IPS-15b (cell line): ENCODE measurements around the gene KERA.

ENCODE experiments used
- H3K27me3 ChIP-seq: one replicate; pipeline ENCODE4 v1.6.1; 2013; ENCODE audit warnings: low read length; ENCODE audit not compliant: control insufficient read depth, insufficient read depth
- H3K36me3 ChIP-seq: one replicate; pipeline ENCODE4 v1.6.1; 2013; ENCODE audit warnings: low read length; ENCODE audit not compliant: control insufficient read depth, insufficient read depth
- H3K4me1 ChIP-seq: one replicate; pipeline ENCODE4 v1.6.1; 2013; ENCODE audit warnings: mild to moderate bottlenecking, low read length; ENCODE audit not compliant: control insufficient read depth, insufficient read depth
- H3K4me3 ChIP-seq: one replicate; pipeline ENCODE4 v1.5.1; 2013; ENCODE audit warnings: low read depth, low read length
- H3K9ac ChIP-seq: one replicate; pipeline ENCODE4 v1.6.1; 2013; ENCODE audit warnings: low read depth, mild to moderate bottlenecking, low read length
- H3K9me3 ChIP-seq: one replicate; pipeline ENCODE4 v1.6.1; 2013; ENCODE audit warnings: mild to moderate bottlenecking, low read length; ENCODE audit not compliant: control insufficient read depth, insufficient read depth

KERA gene

DNA sequence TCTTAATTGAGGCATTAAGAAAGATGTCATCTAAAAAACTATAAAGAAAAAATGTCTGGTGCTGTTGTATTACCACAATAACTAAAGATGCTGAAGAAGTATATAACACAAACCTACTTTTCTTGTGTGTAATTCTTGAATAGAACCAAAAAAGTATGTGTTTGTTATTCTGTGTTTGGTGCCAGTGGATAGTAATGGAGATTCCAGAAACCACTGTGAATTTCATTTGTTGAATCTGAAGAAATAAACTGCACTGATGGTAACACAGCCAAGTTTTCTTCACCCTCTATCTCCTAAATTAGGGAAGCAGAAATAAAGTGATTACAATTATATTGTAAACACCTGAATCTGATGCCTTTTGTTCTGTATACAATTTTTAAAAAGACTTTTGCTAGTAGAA lies 13.1 kb upstream of the KERA start:
- Histone ChIP-seq H3K4me3 (no peak overlapping the region), H3K9ac (no peak overlapping the region), H3K9me3 (no peaks in the 10 kb centered on the region), H3K27me3 (no peaks in the 10 kb centered on the region), H3K4me1 (no peaks in the 10 kb centered on the region), H3K36me3 (no peaks in the 10 kb centered on the region)

DNA sequence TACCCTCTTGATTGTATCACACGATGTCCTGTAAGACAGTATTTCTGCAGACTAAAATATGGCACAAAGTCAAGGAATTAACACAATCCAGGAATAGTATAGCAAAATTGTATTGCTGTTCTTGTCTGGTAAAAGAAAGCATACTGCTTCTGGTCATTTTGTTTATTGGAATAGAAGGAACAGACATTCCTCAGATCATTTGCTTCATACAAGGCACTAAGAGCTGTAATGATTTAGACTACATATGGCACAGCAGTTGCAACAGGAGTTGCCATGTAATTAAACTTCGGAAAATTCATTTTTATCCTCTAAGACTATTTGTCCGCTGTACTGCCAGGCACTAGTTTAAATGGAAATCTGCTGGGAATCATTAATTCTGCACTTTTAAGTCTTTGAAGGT lies 7.6 kb upstream of the KERA start:
- H3K9me3 ChIP-seq = no peaks in the 10 kb centered on the region
- no peak overlapping the region for H3K9ac ChIP-seq
- no peaks in the 10 kb centered on the region for H3K4me1 ChIP-seq
- H3K4me3 ChIP-seq = no peak overlapping the region
- no peaks in the 10 kb centered on the region for H3K27me3 ChIP-seq
- H3K36me3 ChIP-seq = no peaks in the 10 kb centered on the region

DNA sequence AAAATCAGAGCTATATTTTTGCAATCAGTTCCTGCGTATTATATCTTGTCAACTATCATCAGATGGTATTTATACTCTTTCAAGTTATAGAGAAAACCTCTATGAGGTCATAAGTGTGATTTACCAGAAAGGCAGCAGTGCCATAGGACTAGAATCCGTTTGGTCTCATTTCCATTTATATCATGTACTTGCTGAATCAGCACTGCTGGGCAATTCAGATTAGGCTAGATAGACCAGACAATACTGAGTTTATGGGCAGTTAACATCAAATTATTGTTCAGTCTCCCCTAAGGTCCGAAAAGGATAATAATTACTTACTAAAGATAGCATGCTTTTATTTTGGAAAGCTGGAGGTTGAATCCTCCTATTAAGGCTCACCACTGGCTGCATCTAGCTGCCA lies 6.8 kb upstream of the KERA start:
- Histone ChIP-seq H3K9ac (no peak overlapping the region), H3K9me3 (no peaks in the 10 kb centered on the region), H3K36me3 (no peaks in the 10 kb centered on the region), H3K27me3 (no peaks in the 10 kb centered on the region), H3K4me3 (no peak overlapping the region), H3K4me1 (no peaks in the 10 kb centered on the region)

DNA sequence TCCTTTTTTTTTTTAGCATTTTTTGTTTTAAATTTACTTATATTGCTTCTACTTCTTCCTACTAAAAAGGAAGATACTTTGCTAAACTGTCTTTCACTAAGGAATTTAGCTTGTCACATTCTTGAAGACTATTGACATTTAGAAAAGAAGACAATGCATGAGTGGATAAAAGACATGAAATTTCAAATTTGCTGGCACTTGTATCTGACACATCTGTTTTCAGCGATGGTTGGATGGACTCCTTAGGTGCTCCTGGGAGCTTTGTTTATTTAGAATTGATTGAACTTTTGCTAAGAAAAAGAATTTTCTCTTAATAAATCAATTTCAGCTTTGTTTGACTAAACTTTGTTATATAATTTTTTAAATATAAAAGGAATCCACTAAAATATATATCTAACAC lies 3.3 kb upstream of the KERA start:
- Histone ChIP-seq H3K36me3 (no peaks in the 10 kb centered on the region), H3K27me3 (no peaks in the 10 kb centered on the region), H3K4me1 (no peaks in the 10 kb centered on the region), H3K9me3 (no peaks in the 10 kb centered on the region), H3K4me3 (no peak overlapping the region), H3K9ac (no peak overlapping the region)

- Histone ChIP-seq H3K4me3 (no peak overlapping the region), H3K9ac (no peak overlapping the region), H3K27me3 (no peaks in the 10 kb centered on the region), H3K4me1 (no peaks in the 10 kb centered on the region), H3K9me3 (no peaks in the 10 kb centered on the region), H3K36me3 (no peaks in the 10 kb centered on the region)
Measured at GRCh38 chr12:91059211-91059610, 1.4 kb upstream of the KERA start.

GRCh38 chr12:91058786-91059185 lies 962 bp upstream of the KERA start:
- Histone ChIP-seq H3K36me3 (no peaks in the 10 kb centered on the region), H3K4me1 (no peaks in the 10 kb centered on the region), H3K27me3 (no peaks in the 10 kb centered on the region), H3K9me3 (no peaks in the 10 kb centered on the region), H3K4me3 (no peak overlapping the region), H3K9ac (no peak overlapping the region)

- Histone ChIP-seq H3K9me3 (no peaks in the 10 kb centered on the region), H3K36me3 (no peaks in the 10 kb centered on the region), H3K4me1 (no peaks in the 10 kb centered on the region), H3K27me3 (no peaks in the 10 kb centered on the region), H3K4me3 (no peak overlapping the region), H3K9ac (no peak overlapping the region)
Measured at GRCh38 chr12:91056488-91056887, 1.3 kb downstream of the KERA start.

DNA sequence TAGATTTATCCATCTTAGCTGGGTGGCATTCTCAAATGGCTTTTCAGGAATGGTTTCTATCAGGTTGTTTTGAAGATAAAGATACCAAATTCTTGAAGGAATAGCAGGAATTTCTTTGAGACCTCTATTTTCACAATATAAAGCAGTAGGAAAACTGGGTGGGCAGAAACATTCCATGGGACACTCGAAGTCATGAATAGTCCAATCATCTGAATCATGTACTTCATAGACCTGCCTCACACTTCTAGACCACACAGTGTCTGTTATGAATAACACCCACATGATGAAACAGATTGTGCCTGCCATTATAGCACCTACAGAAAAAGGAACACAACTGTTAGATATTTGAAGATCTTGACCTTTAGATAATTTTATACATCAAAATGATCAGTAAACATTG lies 1.8 kb downstream of the KERA start:
- Histone ChIP-seq H3K27me3 (no peaks in the 10 kb centered on the region), H3K4me1 (no peaks in the 10 kb centered on the region), H3K36me3 (no peaks in the 10 kb centered on the region), H3K9me3 (no peaks in the 10 kb centered on the region), H3K4me3 (no peak overlapping the region), H3K9ac (no peak overlapping the region)

DNA sequence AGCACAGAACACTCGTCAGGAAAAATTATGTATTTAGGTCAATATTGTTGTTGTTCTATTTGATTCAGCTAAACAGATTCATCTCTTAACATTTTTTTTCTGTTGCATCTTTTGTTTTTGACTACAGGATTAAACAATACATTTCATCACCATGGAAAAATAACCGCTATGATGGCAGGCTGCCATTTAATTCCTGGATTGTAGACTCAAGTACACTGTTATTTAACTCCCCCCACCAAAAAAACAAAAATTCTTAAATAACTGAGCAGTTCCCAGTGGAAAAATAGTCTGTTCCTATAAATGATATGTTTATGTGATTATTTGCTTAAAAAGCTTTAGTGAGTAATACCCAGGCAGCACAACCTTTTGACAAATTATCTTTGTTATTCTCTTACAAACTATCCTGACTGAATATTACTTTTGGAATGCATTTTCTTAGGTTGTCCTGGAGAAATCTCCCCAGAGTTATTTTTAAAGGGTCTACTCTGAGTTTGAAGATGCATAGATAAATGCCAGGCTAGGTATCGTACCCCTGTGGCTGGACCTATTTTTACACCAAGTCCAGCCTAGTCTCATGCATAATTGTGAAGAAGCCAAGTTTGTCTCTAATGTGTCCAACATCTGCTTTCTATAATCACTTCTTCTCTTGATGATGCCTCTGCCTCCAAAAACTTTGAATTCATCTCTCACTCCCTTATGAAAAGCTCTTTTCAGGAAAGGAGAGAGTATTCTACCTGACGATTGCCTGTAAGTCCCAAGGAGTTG lies 3.7 kb downstream of the KERA start:
- Histone ChIP-seq H3K9me3 (no peaks in the 10 kb centered on the region), H3K27me3 (no peaks in the 10 kb centered on the region), H3K36me3 (no peaks in the 10 kb centered on the region), H3K4me3 (no peak overlapping the region), H3K9ac (no peak overlapping the region), H3K4me1 (no peaks in the 10 kb centered on the region)

- H3K27me3 ChIP-seq = no peaks in the 10 kb centered on the region
Measured at GRCh38 chr12:91052026-91052425, 5.8 kb downstream of the KERA start.

DNA sequence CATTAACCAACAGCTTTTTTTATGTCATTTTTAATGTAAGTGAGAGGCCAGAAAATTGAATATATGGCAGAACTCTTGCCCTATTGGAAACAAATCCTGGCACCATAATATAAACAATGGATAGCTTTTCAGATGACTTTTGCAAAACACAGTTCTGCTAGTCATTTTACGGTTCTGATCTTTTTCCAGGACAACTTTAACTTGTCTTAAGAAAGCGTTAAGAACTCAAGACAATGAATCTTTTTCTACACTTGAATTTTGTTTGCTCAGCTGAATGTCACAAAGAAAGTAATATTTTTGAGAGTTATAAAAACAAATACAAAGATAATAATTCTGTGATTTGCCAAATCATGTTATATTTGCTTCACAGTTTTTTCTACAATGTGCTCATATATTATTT lies 13.2 kb downstream of the KERA start:
- Histone ChIP-seq H3K4me3 (no peak overlapping the region), H3K9ac (no peak overlapping the region), H3K36me3 (no peaks in the 10 kb centered on the region), H3K4me1 (no peaks in the 10 kb centered on the region), H3K9me3 (no peaks in the 10 kb centered on the region), H3K27me3 (no peaks in the 10 kb centered on the region)

More at GRCh38 chr12:91052026-91052425, 5.8 kb downstream of the KERA start:
- Histone ChIP-seq H3K4me3 (no peak overlapping the region), H3K9ac (no peak overlapping the region), H3K9me3 (no peaks in the 10 kb centered on the region), H3K36me3 (no peaks in the 10 kb centered on the region), H3K4me1 (no peaks in the 10 kb centered on the region)

DNA sequence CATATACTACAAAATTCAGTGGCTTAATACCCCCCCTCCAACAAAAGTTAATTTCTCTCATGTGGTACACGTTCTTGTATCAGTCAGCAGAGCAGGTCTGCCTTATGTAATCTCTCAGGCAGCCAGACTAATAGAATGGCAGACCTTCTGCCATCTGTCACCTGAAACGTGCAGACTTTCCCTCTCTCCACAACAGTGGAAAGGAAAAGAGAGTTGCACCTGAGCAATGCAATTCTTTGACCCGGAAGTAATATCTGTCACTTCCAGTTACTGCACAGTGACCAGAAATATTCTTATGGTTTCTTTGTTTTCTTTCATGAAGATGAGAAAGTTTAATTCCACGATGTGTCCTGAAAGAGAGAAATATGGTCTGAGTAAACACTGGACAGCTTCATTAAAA lies 14.4 kb downstream of the KERA start:
- no peaks in the 10 kb centered on the region for H3K4me1 ChIP-seq
- H3K9ac ChIP-seq = no peak overlapping the region
- H3K4me3 ChIP-seq = no peak overlapping the region
- H3K9me3 ChIP-seq = no peaks in the 10 kb centered on the region
- no peaks in the 10 kb centered on the region for H3K36me3 ChIP-seq
- no peaks in the 10 kb centered on the region for H3K27me3 ChIP-seq
